ENCODE measurements around the gene WNT16.
"Not testable (repeated sequence)": the region's sequence is repeated elsewhere in the genome, so short reads cannot be mapped to it uniquely, and the experiment has no call there.

The WNT16 gene

DNA sequence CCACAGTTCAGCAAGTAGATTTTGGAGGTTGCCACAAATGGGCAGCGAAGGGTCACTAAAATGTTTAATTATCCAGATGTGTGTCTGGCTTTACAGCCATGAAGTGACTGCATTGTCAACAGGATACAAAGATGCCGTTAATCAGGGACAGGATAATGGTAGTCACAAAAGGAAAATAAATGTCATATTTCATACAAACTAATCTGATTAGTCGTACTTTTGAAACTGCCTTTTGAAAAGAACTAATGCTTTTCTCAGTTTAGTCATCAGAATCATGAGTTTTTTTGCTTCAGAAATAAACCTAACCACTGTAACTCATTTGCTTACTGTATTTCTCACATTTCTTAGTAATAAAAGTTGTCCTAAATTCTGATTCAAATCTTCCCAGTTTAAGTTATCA, 22.2 kb upstream of the WNT16 start:
- DNase-seq (ENCODE audit: low read depth): no peak

DNA sequence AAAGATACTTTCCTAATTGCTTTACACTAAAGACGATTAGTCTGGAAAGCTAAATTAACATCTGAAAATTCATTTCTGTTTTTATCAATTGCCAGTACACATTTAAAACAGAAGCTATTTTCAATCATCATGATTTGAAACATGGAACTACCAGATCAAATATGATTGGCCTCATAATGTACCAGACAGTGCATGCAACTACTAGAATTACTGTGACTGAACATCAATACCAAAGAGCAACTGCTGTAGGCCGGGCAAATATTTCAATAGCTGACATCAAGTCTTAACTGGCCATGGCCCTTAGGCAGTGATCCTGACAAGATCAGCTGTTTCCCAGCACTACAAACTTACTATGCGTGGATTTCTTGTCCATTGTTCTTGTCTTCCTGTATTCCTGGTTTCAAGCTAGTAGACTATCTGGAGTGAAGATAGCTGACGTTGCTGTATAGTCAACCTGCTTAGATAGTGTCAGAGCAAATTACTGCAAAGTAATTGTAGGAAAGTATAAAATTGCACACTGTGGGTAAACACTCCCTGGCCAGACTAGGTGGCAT, 21.7 kb upstream of the WNT16 start:
- DNase-seq (ENCODE audit: low read depth): no peak

DNA sequence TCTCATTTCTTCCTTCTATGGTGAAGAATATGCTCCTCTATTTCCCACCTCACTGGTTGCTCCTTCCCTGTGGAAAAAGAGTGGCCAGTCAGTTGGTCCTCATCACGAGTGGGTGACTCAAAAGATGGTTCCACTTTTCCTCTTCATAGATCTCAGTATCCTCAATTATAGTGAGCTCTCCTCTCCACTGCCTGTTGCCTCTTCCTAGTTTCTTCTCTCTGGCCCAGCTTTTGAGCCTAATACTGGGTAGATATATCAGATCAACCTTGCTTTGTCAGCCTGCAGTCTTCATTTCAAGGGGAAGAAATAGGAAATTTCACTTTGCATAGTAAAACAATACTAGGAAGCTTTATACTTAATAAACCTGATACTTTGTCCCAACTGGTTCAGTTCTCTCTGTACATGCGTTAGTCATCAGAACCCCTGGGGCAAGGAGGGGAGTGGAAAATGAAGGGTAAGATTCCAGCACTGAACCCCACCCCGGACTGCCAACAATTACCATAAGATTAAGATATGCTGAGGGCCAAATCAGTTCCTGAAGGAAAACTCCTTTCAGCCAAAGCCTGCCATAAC, 15.5 kb upstream of the WNT16 start:
- DNase-seq (ENCODE audit: low read depth): no peak

DNA sequence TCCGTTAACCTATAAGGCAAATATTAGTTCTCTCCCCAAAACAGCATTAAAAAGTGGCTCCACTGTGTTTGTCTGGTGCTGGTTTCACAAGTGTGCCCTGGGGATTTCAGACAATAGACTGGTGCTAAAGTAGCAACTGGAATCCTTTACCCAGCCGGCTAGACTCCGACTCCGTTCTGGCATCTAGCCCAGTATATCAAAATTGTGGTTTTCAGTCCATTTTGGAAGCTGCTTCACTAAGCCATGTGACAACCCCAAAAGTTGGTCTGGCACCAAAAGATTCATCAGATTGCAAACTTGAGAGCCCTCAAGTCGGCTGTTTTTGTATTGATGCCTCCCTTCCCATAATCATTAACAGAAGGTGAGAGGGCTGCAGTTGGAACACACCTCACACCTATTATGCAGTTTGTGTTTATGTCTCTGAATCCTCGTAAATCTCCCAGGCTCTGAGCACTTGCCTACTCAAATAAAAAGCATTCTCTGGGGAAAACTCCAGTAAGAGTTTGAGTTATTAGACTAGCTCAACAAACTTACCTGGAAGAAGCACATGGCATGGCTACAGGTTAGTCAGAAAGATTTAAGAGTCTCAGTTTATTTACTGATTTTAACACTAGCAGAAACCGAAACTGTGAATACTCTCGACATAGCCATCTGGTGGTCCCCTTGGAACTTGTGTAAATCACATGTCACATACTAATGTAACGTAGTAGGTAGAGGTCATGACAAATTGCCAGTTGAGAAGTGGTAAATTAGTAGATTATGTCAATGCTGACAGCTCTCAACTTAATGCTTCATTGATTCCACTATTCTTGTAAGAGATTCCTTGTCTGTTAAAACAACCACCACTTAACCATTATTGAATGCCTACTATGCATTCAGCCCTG, 14.8 kb upstream of the WNT16 start:
- no peak for DNase-seq (ENCODE audit: low read depth)

- not testable (repeated sequence) for DNase-seq (ENCODE audit: low read depth)
Measured at GRCh38 chr7:121315170-121315569, 13.6 kb upstream of the WNT16 start.

GRCh38 chr7:121322460-121322859, 6.3 kb upstream of the WNT16 start:
- no peak for DNase-seq (ENCODE audit: low read depth)

DNA sequence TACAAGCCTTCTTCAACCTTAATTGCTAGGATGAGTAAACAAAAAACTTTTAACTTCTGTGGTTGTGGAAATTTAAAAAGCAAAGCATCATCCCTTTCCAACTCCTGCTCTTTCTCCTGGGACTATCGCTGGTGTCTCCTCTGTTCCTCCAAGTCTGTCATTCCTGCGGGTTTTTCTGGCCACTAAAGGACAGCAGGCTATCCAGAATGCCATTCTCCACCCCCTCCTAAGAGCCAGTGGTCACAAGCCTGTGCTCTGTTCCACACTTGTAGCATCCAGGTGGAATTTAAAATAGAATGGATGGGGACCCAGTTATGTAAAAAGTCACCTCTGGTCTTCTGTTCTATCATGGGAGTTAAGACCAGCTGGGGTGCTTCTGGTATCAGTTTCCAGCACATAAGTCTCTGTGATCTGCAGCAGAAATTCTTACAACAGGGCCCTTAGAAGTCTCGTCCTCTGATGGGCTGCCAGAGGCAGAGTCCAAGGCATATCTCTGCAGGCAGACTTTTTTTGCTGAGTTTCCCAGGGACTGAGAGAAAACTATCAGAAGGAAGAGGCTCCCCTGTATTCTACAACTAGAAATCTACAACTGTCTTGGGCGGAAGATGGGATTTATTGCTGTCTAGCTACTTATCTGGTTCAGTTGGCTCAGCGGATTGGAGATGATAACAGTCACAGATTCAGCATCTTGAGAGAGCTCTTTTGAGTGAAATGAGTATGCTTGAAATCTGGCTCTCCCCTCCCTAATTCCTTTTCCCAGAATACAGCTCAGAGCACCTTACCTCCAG, 5.1 kb upstream of the WNT16 start:
- DNase-seq (ENCODE audit: low read depth): no peak

DNA sequence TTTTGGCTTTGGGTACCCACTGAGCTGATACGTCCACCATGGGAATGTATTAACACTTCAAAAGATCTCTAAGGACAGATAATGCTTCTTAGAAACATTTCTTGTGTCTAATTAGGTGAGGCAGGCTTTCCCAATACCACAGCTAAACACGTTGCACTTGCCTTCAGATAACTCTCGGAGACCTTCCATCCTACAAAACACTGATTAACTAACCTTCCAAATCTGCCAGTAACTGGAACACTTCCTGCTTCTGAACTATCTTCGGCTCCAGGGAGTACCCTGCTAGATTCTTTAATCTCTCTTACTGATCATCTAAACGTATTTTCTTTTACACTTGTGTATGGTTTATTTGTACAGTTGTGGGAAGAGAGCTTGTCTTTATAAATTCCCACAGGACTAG, 1.1 kb upstream of the WNT16 start:
- no peak for DNase-seq (ENCODE audit: low read depth)

DNA sequence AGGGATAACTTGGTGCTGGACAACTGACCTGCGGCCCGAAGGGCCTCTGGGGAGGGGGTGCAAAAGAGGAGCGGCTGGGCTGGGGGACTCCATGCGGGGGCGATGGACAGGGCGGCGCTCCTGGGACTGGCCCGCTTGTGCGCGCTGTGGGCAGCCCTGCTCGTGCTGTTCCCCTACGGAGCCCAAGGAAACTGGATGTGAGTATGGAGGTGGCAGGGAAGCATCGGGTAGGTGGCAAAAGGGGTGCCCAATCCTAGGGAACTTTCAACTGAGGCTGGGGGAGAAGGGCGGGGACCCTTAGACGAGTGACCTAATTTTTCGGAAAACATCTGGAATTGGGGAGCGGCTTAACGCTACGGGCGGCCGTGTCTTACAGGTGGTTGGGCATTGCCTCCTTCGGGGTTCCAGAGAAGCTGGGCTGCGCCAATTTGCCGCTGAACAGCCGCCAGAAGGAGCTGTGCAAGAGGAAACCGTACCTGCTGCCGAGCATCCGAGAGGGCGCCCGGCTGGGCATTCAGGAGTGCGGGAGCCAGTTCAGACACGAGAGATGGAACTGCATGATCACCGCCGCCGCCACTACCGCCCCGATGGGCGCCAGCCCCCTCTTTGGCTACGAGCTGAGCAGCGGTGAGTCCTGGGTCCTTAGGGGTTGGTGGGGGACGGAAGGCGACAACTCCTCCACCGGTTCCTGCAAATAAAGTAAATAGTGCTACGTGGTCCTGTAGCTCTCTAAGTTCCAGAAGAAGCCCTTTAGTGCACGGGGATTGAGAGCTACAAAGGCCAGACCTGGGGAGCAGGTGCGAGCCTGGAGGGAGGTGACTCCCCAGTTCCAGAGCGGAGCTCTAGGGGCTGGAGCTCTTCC, 622 bp downstream of the WNT16 start:
- no peak for DNase-seq (ENCODE audit: low read depth)

DNA sequence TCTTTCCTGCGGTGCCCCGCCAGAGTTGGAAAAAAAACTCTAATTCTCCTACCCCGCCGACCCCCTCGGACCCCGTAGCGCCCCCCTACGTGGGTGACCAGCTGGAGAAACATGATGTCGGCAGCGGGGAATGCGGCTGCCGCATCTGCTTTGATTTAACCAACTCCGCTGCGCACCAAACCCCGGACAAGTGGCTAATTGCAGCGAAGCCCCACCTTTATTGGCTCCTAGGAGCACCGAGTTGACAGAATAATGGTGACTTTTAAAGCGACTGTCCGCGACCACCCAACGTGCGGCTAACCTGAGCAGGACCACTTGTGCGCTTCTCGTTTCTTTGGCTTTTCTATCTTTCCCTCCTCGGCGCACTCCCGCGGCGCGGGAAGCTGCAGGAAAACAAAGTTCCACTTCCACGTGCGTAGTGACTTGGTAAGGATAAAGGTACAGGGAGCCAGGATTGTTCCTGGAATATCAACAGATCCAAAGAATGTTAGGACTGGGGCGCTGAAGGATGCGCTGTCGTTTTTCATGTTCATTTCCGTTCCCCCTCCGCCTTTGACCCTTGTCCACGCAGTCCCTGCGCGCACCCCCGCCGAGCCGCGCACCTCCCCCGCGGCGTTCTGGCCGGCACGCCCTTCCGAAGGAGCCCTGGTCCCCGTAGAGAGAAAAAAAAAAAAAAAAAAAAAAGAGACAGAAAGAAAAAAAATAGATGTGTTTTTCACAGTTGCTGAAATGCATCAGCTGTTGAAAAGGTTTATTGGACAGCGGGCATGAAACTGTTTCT, 1.4 kb downstream of the WNT16 start:
- no peak for DNase-seq (ENCODE audit: low read depth)

- no peak for DNase-seq (ENCODE audit: low read depth)
Measured at GRCh38 chr7:121331048-121331447, 2.2 kb downstream of the WNT16 start.

- no peak for DNase-seq (ENCODE audit: low read depth)
Measured at GRCh38 chr7:121331574-121331973, 2.8 kb downstream of the WNT16 start.

DNA sequence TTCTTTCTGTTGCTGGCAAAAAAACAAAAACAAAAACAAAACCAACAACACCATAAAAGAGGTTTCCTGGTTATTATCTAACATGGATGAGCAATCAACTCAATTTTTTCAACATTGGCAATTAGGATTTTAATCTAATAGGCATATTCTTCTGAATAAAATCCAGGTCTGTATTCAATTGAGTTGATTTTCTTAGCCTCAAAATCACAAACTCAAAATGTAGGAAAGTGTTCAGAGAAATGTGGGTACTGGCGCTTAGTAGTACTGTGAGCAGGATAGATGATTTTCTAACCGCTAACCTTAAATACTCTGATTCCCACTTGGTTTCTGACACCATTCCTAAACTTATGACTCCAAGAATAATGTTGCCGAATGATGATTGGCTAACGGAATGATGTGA, 5.6 kb downstream of the WNT16 start:
- DNase-seq (ENCODE audit: low read depth): no peak

GRCh38 chr7:121334875-121335648, 6.3 kb downstream of the WNT16 start:
- no peak for DNase-seq (ENCODE audit: low read depth)

DNA sequence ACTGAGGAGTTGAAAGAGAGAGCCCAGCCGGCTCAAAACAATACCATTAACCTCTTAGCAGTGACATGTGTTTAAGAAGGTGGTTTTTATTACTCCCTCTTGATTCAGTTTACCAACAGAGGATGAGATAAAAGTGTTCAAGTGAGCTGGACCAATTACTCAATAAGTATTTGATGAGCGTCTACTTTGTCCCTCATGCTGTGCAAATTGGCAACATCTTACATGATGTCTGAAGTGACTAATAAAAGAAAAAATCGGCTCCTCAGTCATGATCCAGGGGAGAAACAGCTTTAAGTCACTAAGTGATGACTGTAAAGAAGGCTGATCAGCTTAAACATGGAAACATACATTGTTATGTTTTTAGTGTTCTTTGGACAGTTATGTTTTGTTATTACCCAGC, 7.8 kb downstream of the WNT16 start:
- no peak for DNase-seq (ENCODE audit: low read depth)

- DNase-seq (ENCODE audit: low read depth): peak; percentile 50
Measured at GRCh38 chr7:121337398-121337797, 8.6 kb downstream of the WNT16 start.

DNA sequence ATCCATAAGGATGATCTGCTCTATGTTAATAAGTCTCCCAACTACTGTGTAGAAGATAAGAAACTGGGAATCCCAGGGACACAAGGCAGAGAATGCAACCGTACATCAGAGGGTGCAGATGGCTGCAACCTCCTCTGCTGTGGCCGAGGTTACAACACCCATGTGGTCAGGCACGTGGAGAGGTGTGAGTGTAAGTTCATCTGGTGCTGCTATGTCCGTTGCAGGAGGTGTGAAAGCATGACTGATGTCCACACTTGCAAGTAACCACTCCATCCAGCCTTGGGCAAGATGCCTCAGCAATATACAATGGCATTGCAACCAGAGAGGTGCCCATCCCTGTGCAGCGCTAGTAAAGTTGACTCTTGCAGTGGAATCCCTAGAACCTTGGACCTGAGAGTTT, 10.3 kb downstream of the WNT16 start:
- DNase-seq (ENCODE audit: low read depth): no peak

GRCh38 chr7:121341933-121342332, 13.1 kb downstream of the WNT16 start:
- DNase-seq (ENCODE audit: low read depth): peak; percentile 54

DNA sequence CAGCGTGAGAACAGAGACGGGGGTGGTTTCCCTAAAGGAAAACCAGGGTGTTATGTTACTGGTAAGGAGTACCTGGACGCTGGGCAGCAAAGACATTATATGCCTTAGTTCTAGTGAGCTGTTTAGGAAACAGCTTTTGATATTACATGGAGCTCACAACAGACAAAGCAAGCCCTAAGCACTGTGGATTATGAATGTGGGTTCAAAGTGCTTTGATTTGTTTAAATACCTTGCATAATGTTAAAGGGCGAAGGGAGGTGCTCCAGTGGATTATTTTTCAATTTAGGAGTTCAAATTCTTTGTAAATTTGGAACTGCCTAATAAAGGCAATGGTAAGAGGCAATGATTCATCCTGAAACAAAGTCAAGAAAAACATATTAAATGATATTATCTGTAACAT, 13.8 kb downstream of the WNT16 start:
- no peak for DNase-seq (ENCODE audit: low read depth)

GRCh38 chr7:121343302-121343701, 14.5 kb downstream of the WNT16 start:
- peak; percentile 59 for DNase-seq (ENCODE audit: low read depth)
